ENCODE measurements around the gene KCNJ11. TPM values are rescaled to one million over a fixed set of nuclear protein-coding genes. Genes with fewer than 3 reads are reported as not detected.

KCNJ11 gene
- total RNA-seq, 2 experiments from 2014 or later, result 0.64 to 1.2 TPM

DNA sequence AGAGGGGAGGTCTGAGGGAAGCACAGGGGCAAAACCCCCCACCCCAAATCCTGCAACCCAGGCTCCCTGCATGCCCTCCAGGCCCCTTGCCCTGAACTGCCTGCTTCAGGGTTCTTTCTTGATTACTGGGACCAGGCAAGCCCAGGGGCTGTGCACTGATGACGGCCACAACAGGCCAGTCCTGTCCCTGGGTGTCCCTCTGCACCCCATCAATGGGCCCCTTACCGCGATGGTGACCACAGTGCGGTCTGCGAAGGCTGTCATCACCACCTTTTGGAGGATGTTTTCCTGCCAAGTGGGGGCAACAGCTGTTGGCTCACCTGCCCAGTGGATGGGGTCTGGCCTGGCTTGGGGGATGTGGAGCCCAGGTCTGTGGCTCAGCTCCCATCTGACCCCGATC is 5.0 kb upstream of the KCNJ11 start:
- ChIA-PET CTCF (interaction anchor here (1.2 kb wide), 1 partner anchor 15 kb away, joined by 3 read pairs; no protein-coding TSS in a partner anchor), POLR2A (no interaction called here)
- H3K4me3 Mint-ChIP-seq, result no peak overlapping the region

DNA sequence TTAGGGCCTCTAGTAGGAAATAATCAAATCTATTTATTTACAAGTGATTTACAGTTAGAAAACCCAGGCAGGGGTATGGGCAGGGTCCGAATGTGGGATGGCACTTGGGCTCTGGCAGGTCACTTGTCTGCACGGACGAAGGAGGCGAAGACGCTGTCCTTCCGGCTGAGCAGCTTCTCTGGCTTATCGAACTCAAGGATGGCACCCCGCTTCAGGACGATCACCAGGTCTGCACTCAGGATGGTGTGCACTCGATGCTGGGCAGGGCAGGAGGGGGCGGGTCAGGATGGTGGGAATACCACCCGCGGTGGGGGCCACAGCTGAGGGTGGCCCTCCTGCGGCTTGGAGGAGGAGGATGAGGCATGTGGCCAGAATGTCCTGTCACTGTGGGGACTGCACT is 4.4 kb upstream of the KCNJ11 start:
- H3K4me1 Mint-ChIP-seq, result peaks cover 12% of the 10 kb centered on the region
- peaks cover 12% of the 10 kb centered on the region for H3K27me3 Mint-ChIP-seq
- no peak for DNase-seq
- H3K4me3 Mint-ChIP-seq, result no peak overlapping the region
- no peaks in the 10 kb centered on the region for H3K9me3 Mint-ChIP-seq
- H3K27ac Mint-ChIP-seq, result no peak overlapping the region
- ChIA-PET CTCF (interaction anchor here (1.2 kb wide), 1 partner anchor 15 kb away, joined by 3 read pairs; no protein-coding TSS in a partner anchor), POLR2A (no interaction called here)
- no peaks in the 10 kb centered on the region for H3K36me3 Mint-ChIP-seq (ENCODE audit: low read depth)

More for the DNA sequence above, 5.0 kb upstream of the KCNJ11 start:
- Mint-ChIP-seq H3K36me3 (ENCODE audit: low read depth) (no peaks in the 10 kb centered on the region), H3K27me3 (peaks cover 12% of the 10 kb centered on the region), H3K9me3 (no peaks in the 10 kb centered on the region), H3K4me1 (peaks cover 12% of the 10 kb centered on the region), H3K27ac (no peak overlapping the region)
- DNase-seq, result no peak

- DNase-seq, result no peak
- Mint-ChIP-seq H3K36me3 (ENCODE audit: low read depth) (no peaks in the 10 kb centered on the region), H3K27me3 (peaks cover 12% of the 10 kb centered on the region), H3K4me3 (no peak overlapping the region), H3K27ac (no peak overlapping the region), H3K4me1 (peaks cover 12% of the 10 kb centered on the region), H3K9me3 (no peaks in the 10 kb centered on the region)
- ChIA-PET CTCF (no interaction called here), POLR2A (no interaction called here)
Measured at GRCh38 chr11:17391493-17392355, 3.3 kb upstream of the KCNJ11 start.

DNA sequence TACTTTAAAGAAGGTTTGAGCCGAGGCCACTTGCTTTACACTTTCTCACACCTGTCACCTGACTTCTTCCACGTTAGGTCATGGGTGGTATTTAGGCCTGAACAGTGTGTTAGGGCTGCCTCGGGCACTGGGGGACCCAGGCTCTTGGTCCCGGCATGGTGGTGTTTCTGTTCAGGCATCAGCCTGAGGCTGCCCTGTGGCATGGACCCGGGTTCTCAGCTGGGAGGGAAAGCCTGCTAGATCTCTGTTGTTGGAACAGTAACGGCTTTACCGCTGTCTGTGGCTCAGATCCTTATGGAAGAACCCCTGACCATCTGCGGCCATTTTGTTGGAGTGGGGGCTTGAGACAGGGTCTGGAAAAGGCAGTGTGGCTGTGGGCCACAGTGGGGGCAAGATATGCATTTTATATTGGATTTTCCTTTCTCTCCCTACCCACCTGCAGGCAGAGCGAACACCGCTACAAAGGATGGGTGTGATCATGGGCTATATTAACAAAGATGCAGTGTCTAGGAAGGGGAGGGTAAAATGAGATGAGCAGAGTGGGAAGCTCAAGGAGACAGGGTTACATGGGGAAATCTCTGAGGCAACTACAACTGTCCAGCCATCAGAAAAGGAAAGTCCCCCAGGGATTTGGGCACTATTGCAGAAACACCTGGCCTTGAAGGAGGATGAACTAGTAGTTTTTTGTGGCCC is 1.6 kb upstream of the KCNJ11 start:
- Mint-ChIP-seq H3K36me3 (ENCODE audit: low read depth) (no peaks in the 10 kb centered on the region), H3K27me3 (peaks cover 12% of the 10 kb centered on the region), H3K4me1 (peaks cover 12% of the 10 kb centered on the region), H3K9me3 (no peaks in the 10 kb centered on the region), H3K27ac (no peak overlapping the region), H3K4me3 (peak overlapping the region; percentile 21)
- DNase-seq, result no peak
- POLR2A ChIA-PET, result no interaction called here
- CTCF ChIA-PET, result interaction anchor here (0.9 to 1.2 kb wide), 2 partner anchors 42 to 86 kb away, joined by 3 read pairs; no protein-coding TSS in a partner anchor

- POLR2A ChIA-PET, result no interaction called here
Measured at GRCh38 chr11:17389211-17389956, 925 bp upstream of the KCNJ11 start.

DNA sequence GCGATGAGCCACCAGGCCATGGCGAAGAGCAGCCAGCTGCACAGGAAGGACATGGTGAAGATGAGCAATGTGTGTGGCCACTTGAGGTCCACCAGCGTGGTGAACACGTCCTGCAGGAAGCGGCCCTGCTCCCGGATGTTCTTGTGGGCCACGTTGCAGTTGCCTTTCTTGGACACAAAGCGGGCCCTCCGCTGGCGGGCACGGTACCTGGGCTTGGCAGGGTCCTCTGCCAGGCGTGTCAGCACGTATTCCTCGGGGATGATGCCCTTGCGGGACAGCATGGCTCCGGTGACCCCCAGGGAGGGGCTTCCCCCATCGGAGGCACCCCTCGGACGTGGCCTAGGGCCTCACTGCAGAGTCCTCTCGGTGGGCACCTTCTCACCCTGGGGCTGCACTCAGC is 648 bp downstream of the KCNJ11 start:
- Mint-ChIP-seq H3K27me3 (peaks cover 12% of the 10 kb centered on the region), H3K4me3 (peak overlapping the region; percentile 23), H3K4me1 (peaks cover 12% of the 10 kb centered on the region), H3K27ac (no peak overlapping the region), H3K36me3 (ENCODE audit: low read depth) (no peaks in the 10 kb centered on the region), H3K9me3 (no peaks in the 10 kb centered on the region)
- ChIA-PET CTCF (interaction anchor here (0.8 kb wide), 1 partner anchor 118 kb away, joined by 3 read pairs; no protein-coding TSS in a partner anchor), POLR2A (no interaction called here)
- DNase-seq, result no peak

More at GRCh38 chr11:17389211-17389956, 925 bp upstream of the KCNJ11 start:
- Mint-ChIP-seq H3K4me3 (peak overlapping the region; percentile 76), H3K27me3 (peaks cover 12% of the 10 kb centered on the region), H3K27ac (no peak overlapping the region), H3K36me3 (ENCODE audit: low read depth) (no peaks in the 10 kb centered on the region), H3K4me1 (peaks cover 12% of the 10 kb centered on the region), H3K9me3 (no peaks in the 10 kb centered on the region)
- CTCF ChIA-PET, result interaction anchor here (0.9 to 1.2 kb wide), 2 partner anchors 42 to 85 kb away, joined by 3 read pairs; no protein-coding TSS in a partner anchor
- peak; percentile 74 for DNase-seq

GRCh38 chr11:17387254-17387653 is 1.2 kb downstream of the KCNJ11 start:
- H3K36me3 Mint-ChIP-seq (ENCODE audit: low read depth), result no peaks in the 10 kb centered on the region
- peak overlapping the region; percentile 23 for H3K4me3 Mint-ChIP-seq
- H3K27me3 Mint-ChIP-seq, result peaks cover 12% of the 10 kb centered on the region
- peaks cover 12% of the 10 kb centered on the region for H3K4me1 Mint-ChIP-seq
- POLR2A ChIA-PET, result no interaction called here
- no peak overlapping the region for H3K27ac Mint-ChIP-seq
- DNase-seq, result no peak
- CTCF ChIA-PET, result interaction anchor here (0.7 to 1.0 kb wide), 5 partner anchors 9 to 160 kb away, joined by 3 to 4 read pairs (median 3); no protein-coding TSS in a partner anchor
- H3K9me3 Mint-ChIP-seq, result no peaks in the 10 kb centered on the region

GRCh38 chr11:17386331-17387084 is 2.0 kb downstream of the KCNJ11 start:
- ChIA-PET CTCF (interaction anchor here (0.7 to 1.0 kb wide), 5 partner anchors 9 to 159 kb away, joined by 3 to 4 read pairs (median 3); no protein-coding TSS in a partner anchor), POLR2A (no interaction called here)
- no peaks in the 10 kb centered on the region for H3K9me3 Mint-ChIP-seq
- peaks cover 12% of the 10 kb centered on the region for H3K27me3 Mint-ChIP-seq
- no peak overlapping the region for H3K27ac Mint-ChIP-seq
- H3K4me1 Mint-ChIP-seq, result peaks cover 12% of the 10 kb centered on the region
- no peaks in the 10 kb centered on the region for H3K36me3 Mint-ChIP-seq (ENCODE audit: low read depth)
- peak; percentile 50 for DNase-seq
- no peak overlapping the region for H3K4me3 Mint-ChIP-seq

DNA sequence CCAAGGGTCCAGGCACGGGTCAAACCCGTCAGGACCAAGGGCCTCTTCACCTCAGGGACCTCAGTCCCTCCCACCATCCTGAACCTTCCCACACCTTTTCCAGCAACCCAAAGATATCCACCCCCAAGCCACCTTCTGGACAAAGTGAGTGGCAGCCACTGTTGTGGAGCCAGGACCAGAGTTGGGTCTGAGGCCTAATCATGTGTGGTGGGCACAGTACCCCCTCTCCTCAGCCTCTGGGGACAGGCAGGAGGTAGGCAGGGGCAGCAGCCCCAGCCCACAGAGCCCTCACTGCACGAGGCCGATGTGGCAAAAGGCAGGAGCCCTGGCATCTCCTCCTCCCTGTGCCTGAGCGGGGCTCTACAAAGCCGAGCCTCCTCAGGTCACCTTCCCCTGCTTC is 2.5 kb downstream of the KCNJ11 start:
- no peak overlapping the region for H3K27ac Mint-ChIP-seq
- H3K36me3 Mint-ChIP-seq (ENCODE audit: low read depth), result no peaks in the 10 kb centered on the region
- CTCF ChIA-PET, result interaction anchor here (1.0 kb wide), 1 partner anchor 8 kb away, joined by 3 read pairs; no protein-coding TSS in a partner anchor
- H3K4me3 Mint-ChIP-seq, result no peak overlapping the region
- peaks cover 8% of the 10 kb centered on the region for H3K27me3 Mint-ChIP-seq
- H3K4me1 Mint-ChIP-seq, result peaks cover 12% of the 10 kb centered on the region
- H3K9me3 Mint-ChIP-seq, result no peaks in the 10 kb centered on the region
- DNase-seq, result no peak
- POLR2A ChIA-PET, result no interaction called here

GRCh38 chr11:17385492-17385891 is 3.0 kb downstream of the KCNJ11 start:
- no peaks in the 10 kb centered on the region for H3K36me3 Mint-ChIP-seq (ENCODE audit: low read depth)
- H3K4me3 Mint-ChIP-seq, result no peak overlapping the region
- no peaks in the 10 kb centered on the region for H3K9me3 Mint-ChIP-seq
- ChIA-PET CTCF (no interaction called here), POLR2A (no interaction called here)
- H3K27me3 Mint-ChIP-seq, result peaks cover 6% of the 10 kb centered on the region
- DNase-seq, result no peak
- H3K27ac Mint-ChIP-seq, result no peak overlapping the region
- peaks cover 12% of the 10 kb centered on the region for H3K4me1 Mint-ChIP-seq

- Mint-ChIP-seq H3K4me3 (no peak overlapping the region), H3K9me3 (no peaks in the 10 kb centered on the region), H3K27me3 (no peaks in the 10 kb centered on the region), H3K27ac (no peak overlapping the region), H3K36me3 (ENCODE audit: low read depth) (no peaks in the 10 kb centered on the region), H3K4me1 (peaks cover 3% of the 10 kb centered on the region)
- ChIA-PET POLR2A (no interaction called here), CTCF (interaction anchor here (0.8 to 2.0 kb wide), 9 partner anchors 9 to 144 kb away, joined by 3 to 7 read pairs (median 4); no protein-coding TSS in a partner anchor)
- DNase-seq, result peak; percentile 85
Measured at GRCh38 chr11:17384002-17384511, 4.4 kb downstream of the KCNJ11 start.

- POLR2A ChIA-PET, result no interaction called here
- CTCF ChIA-PET, result interaction anchor here (0.8 to 2.0 kb wide), 8 partner anchors 8 to 144 kb away, joined by 3 to 7 read pairs (median 4); no protein-coding TSS in a partner anchor
- DNase-seq, result no peak
Measured at GRCh38 chr11:17383461-17383860, 5.0 kb downstream of the KCNJ11 start.

More at GRCh38 chr11:17383461-17383860, 5.0 kb downstream of the KCNJ11 start:
- no peaks in the 10 kb centered on the region for H3K9me3 Mint-ChIP-seq
- no peaks in the 10 kb centered on the region for H3K36me3 Mint-ChIP-seq (ENCODE audit: low read depth)
- H3K4me3 Mint-ChIP-seq, result no peak overlapping the region
- no peaks in the 10 kb centered on the region for H3K27me3 Mint-ChIP-seq
- no peak overlapping the region for H3K27ac Mint-ChIP-seq
- H3K4me1 Mint-ChIP-seq, result no peaks in the 10 kb centered on the region
